Neural progenitor cell (in vitro differentiated cells): ENCODE measurements around the gene KLHL29. TPM values are rescaled to one million over a fixed set of nuclear protein-coding genes. Genes with fewer than 3 reads are reported as not detected.

ENCODE experiments used
- DNase-seq: peaks from one replicate; pipeline ENCODE4 v3.0.0-alpha.2; 2016; ENCODE audit warnings: low spot score
- H2AFZ ChIP-seq: fragments of 200-600 bp; sonication (generic); replicated peaks from 2 replicates; pipeline ENCODE4 v1.6.1; 2016; ENCODE audit warnings: antibody characterized with exemption
- H3F3A ChIP-seq: fragments of 200-600 bp; sonication (generic); 2 replicates; pipeline ENCODE4 v1.6.1; 2016; ENCODE audit warnings: antibody characterized with exemption, low read depth
- H3K27ac ChIP-seq: fragments of 200-600 bp; sonication (generic); 2 replicates; pipeline ENCODE4 v1.5.1; 2016; ENCODE audit warnings: mild to moderate bottlenecking
- H3K27me3 ChIP-seq: fragments of 200-600 bp; sonication (generic); 2 replicates; pipeline ENCODE4 v1.6.1; 2016; ENCODE audit warnings: mild to moderate bottlenecking, moderate library complexity
- H3K36me3 ChIP-seq: fragments of 200-600 bp; sonication (generic); 2 replicates; pipeline ENCODE4 v1.5.1; 2016
- H3K4me1 ChIP-seq: fragments of 200-600 bp; sonication (generic); 2 replicates; pipeline ENCODE4 v1.6.1; 2016; ENCODE audit warnings: mixed run types
- H3K4me2 ChIP-seq: fragments of 200-600 bp; sonication (generic); 2 replicates; pipeline ENCODE4 v1.6.1; 2016
- H3K4me3 ChIP-seq: fragments of 200-600 bp; sonication (generic); 2 replicates; pipeline ENCODE4 v1.5.1; 2016
- H3K79me2 ChIP-seq: fragments of 200-600 bp; sonication (generic); 2 replicates; pipeline ENCODE4 v1.6.1; 2016; ENCODE audit warnings: low read depth
- H3K9ac ChIP-seq: fragments of 200-600 bp; sonication (generic); 2 replicates; pipeline ENCODE4 v1.6.1; 2016
- H3K9me3 ChIP-seq: fragments of 200-600 bp; sonication (generic); 2 replicates; pipeline ENCODE4 v1.5.1; 2016; ENCODE audit warnings: low read depth
- H4K20me1 ChIP-seq: fragments of 200-600 bp; sonication (generic); 2 replicates; pipeline ENCODE4 v1.6.1; 2016; ENCODE audit warnings: low read depth
- H3K27ac Mint-ChIP-seq: 3 replicates; pipeline ENCODE4 v1.8.0; 2021; ENCODE audit warnings: mixed read lengths
- H3K27me3 Mint-ChIP-seq: 2 replicates; pipeline ENCODE4 v1.8.0; 2022; ENCODE audit warnings: low read depth, mild to moderate bottlenecking, inconsistent platforms, moderate library complexity, mixed read lengths; ENCODE audit not compliant: insufficient read depth
- H3K36me3 Mint-ChIP-seq: 3 replicates; pipeline ENCODE4 v1.8.0; 2021; ENCODE audit warnings: mixed read lengths
- H3K4me1 Mint-ChIP-seq: 3 replicates; pipeline ENCODE4 v1.8.0; 2021; ENCODE audit warnings: mixed read lengths
- H3K4me3 Mint-ChIP-seq: 3 replicates; pipeline ENCODE4 v1.8.0; 2021; ENCODE audit warnings: mild to moderate bottlenecking, moderate library complexity, mixed read lengths
- H3K9me3 Mint-ChIP-seq: 3 replicates; pipeline ENCODE4 v1.8.0; 2020; ENCODE audit warnings: mixed read lengths
- CTCF ChIP-seq: fragments of 200-600 bp; sonication (generic); IDR thresholded peaks from 2 replicates; pipeline ENCODE4 v1.5.1; 2017; ENCODE audit warnings: antibody characterized with exemption, mild to moderate bottlenecking
- EZH2 ChIP-seq: fragments of 200-600 bp; sonication (generic); IDR thresholded peaks from 2 replicates; pipeline ENCODE4 v1.6.1; 2017; ENCODE audit warnings: antibody characterized with exemption, mild to moderate bottlenecking, moderate library complexity
- EZH2phosphoT487 ChIP-seq: fragments of 200-600 bp; sonication (generic); IDR thresholded peaks from 2 replicates; pipeline ENCODE4 v1.6.1; 2017; ENCODE audit warnings: antibody characterized with exemption
- total RNA-seq: library from RNA; depleted of rRNA; stranded (reverse); fragments of >200 nt; gene quantifications from 2 replicates; pipeline ENCODE4 v1.2.3, GENCODE V29; 2015; ENCODE audit warnings: low replicate concordance

The KLHL29 gene
- total RNA-seq, 1 donor from 2014 or later = 1.6 TPM

- Mint-ChIP-seq H3K9me3 (no peaks in the 10 kb centered on the region), H3K4me3 (no peak overlapping the region), H3K27ac (peak overlapping the region; percentile 91), H3K36me3 (peaks cover 7% of the 10 kb centered on the region), H3K4me1 (peaks cover 24% of the 10 kb centered on the region), H3K27me3 (no peaks in the 10 kb centered on the region)
- Histone ChIP-seq H2AFZ (peak overlapping the region; percentile 23), H4K20me1 (no peaks in the 10 kb centered on the region), H3K27me3 (no peaks in the 10 kb centered on the region), H3K9me3 (no peaks in the 10 kb centered on the region), H3K4me3 (no peak overlapping the region), H3K9ac (no peak overlapping the region), H3K79me2 (no peaks in the 10 kb centered on the region), H3F3A (peaks cover 14% of the 10 kb centered on the region), H3K4me2 (no peak overlapping the region), H3K4me1 (peaks cover 14% of the 10 kb centered on the region), H3K27ac (no peak overlapping the region), H3K36me3 (no peaks in the 10 kb centered on the region)
- DNase-seq = peak; percentile 49
- peak; percentile 37 for TF ChIP-seq CTCF
- no peak for TF ChIP-seq EZH2phosphoT487
These were observed 251.4 kb downstream of the KLHL29 start for GRCh38 chr2:23636426-23636825.

GRCh38 chr2:23637011-23637778 is 252.2 kb downstream of the KLHL29 start:
- peak; percentile 77 for DNase-seq
- Histone ChIP-seq H3K4me1 (peaks cover 14% of the 10 kb centered on the region), H2AFZ (peak overlapping the region; percentile 23), H3K27ac (peak overlapping the region; percentile 72), H3K79me2 (no peaks in the 10 kb centered on the region), H3K4me3 (no peak overlapping the region), H3K36me3 (no peaks in the 10 kb centered on the region), H3K9me3 (no peaks in the 10 kb centered on the region), H4K20me1 (no peaks in the 10 kb centered on the region), H3K9ac (no peak overlapping the region), H3K27me3 (no peaks in the 10 kb centered on the region), H3K4me2 (peak overlapping the region; percentile 12), H3F3A (peaks cover 14% of the 10 kb centered on the region)
- no peaks in the 10 kb centered on the region for H3K27me3 Mint-ChIP-seq
- H3K36me3 Mint-ChIP-seq = peaks cover 11% of the 10 kb centered on the region
- no peak overlapping the region for H3K4me3 Mint-ChIP-seq
- TF ChIP-seq CTCF (no peak), EZH2 (no peak), EZH2phosphoT487 (no peak)
- no peaks in the 10 kb centered on the region for H3K9me3 Mint-ChIP-seq
- peak overlapping the region; percentile 91 for H3K27ac Mint-ChIP-seq
- H3K4me1 Mint-ChIP-seq = peaks cover 24% of the 10 kb centered on the region

- H3K4me2 ChIP-seq = no peak overlapping the region
- no peaks in the 10 kb centered on the region for H3K79me2 ChIP-seq
- no peaks in the 10 kb centered on the region for H3K9me3 ChIP-seq
- no peaks in the 10 kb centered on the region for H4K20me1 ChIP-seq
- H3K9me3 Mint-ChIP-seq = no peaks in the 10 kb centered on the region
- no peak overlapping the region for H3K4me3 Mint-ChIP-seq
- TF ChIP-seq CTCF (peak; percentile 20), EZH2phosphoT487 (no peak), EZH2 (no peak)
- no peaks in the 10 kb centered on the region for H3K36me3 ChIP-seq
- H3K27ac Mint-ChIP-seq = peak overlapping the region; percentile 84
- peaks cover 24% of the 10 kb centered on the region for H3K4me1 Mint-ChIP-seq
- peaks cover 14% of the 10 kb centered on the region for H3F3A ChIP-seq
- H3K4me3 ChIP-seq = no peak overlapping the region
- H3K27ac ChIP-seq = no peak overlapping the region
- no peaks in the 10 kb centered on the region for H3K27me3 Mint-ChIP-seq
- no peak for DNase-seq
- H3K27me3 ChIP-seq = no peaks in the 10 kb centered on the region
- H3K36me3 Mint-ChIP-seq = peaks cover 17% of the 10 kb centered on the region
- H3K4me1 ChIP-seq = peaks cover 14% of the 10 kb centered on the region
- no peak overlapping the region for H3K9ac ChIP-seq
- H2AFZ ChIP-seq = no peak overlapping the region
These were observed 254.5 kb downstream of the KLHL29 start for GRCh38 chr2:23639406-23639982.
